Ovary (tissue), 9 donors: ENCODE measurements around the gene NAGK. TPM values are rescaled to one million over a fixed set of nuclear protein-coding genes. Genes with fewer than 3 reads are reported as not detected.

Source experiments
- DNase-seq, 5 donors: peaks; one replicate each; pipeline ENCODE4 v3.0.0-alpha.2; 2019 to 2020
- H3K27ac ChIP-seq, 2 donors: fragments of 200-600 bp; one replicate each; pipeline versions ENCODE4 v1.5.1 to v1.8.0; 2019 to 2022
- H3K27me3 ChIP-seq: fragments of 200-600 bp; one replicate; pipeline ENCODE4 v1.8.0; 2022
- H3K36me3 ChIP-seq: fragments of 200-600 bp; sonication (generic); one replicate; pipeline ENCODE4 v1.5.1; 2019
- H3K4me1 ChIP-seq: one replicate; pipeline ENCODE4 v1.8.1; 2013; ENCODE audit warnings: mild to moderate bottlenecking, moderate library complexity; ENCODE audit not compliant: insufficient read depth
- H3K4me3 ChIP-seq: fragments of 200-600 bp; sonication (generic); one replicate; pipeline ENCODE4 v1.5.1; 2017
- H3K9me3 ChIP-seq, 2 donors: fragments of 200-600 bp in 1 of 2; sonication (generic) in 1 of 2; one replicate each; pipeline versions ENCODE4 v1.5.1 to v1.8.1; 2013 to 2019; ENCODE audit warnings: mild to moderate bottlenecking in 1 of 2, moderate library complexity in 1 of 2
- CTCF ChIP-seq, 3 donors: fragments of 450-650 bp in 2 of 3; fragments of 200-600 bp in 1 of 3; IDR thresholded peaks; one replicate each; pipeline versions ENCODE4 v1.5.1 to v1.8.0; 2016 to 2022; ENCODE audit warnings: antibody characterized with exemption in 3 of 3, mild to moderate bottlenecking in 1 of 3
- EP300 ChIP-seq: sonication (generic); formaldehyde crosslinking; IDR thresholded peaks from one replicate; pipeline ENCODE4 v1.6.1; 2017; ENCODE audit warnings: antibody characterized with exemption
- POLR2A ChIP-seq: fragments of 450-650 bp; IDR thresholded peaks from one replicate; pipeline ENCODE4 v1.6.1; 2017; ENCODE audit warnings: antibody characterized with exemption, mild to moderate bottlenecking, moderate library complexity
- WGBS, 3 donors: extraction: QIAGEN DNeasy Blood & Tissue Kit in 1 of 3; methylation state at CpG; one replicate each; pipeline versions ENCODE4 v1.1.5 to v1.1.7; 2013 to 2017; 5-methylcytosine and 5-hydroxymethylcytosine counted together
- intact Hi-C, 4 donors: fragments of 100-400 bp; cut with DNase I; formaldehyde crosslinking; loops; one replicate each; pipeline versions ENCODE4 v1.11.0 to v1.15.1; 2022 to 2023
- polyA plus RNA-seq, 2 donors: library from polyadenylated mRNA; stranded (reverse); fragments of 200-250 nt in 1 of 2; fragments of 350-450 nt in 1 of 2; fragmentation: Illumina TruSeq in 1 of 2; extraction: RNeasy Lipid Tissue Mini Kit (QIAGEN cat#74804) in 1 of 2; gene quantifications; one replicate each; pipeline ENCODE4 v1.2.3, GENCODE V29; 2013 to 2014
- total RNA-seq, 7 donors: library from RNA; depleted of rRNA in 2 of 7; stranded (reverse); fragments of >200 nt in 2 of 7; fragmentation: NEBNext Ultra II Directional in 3 of 7; extraction: Animal tissue kit (Norgen Biotek cat#: 25700) in 3 of 7; gene quantifications; one replicate each; pipeline versions ENCODE4 v1.1.0 to v1.2.4, GENCODE V29; 2016 to 2023
- donor health status: DM: no; HTN: no; CAD: no; lungs with moderate emphysema.
- donor health status: DM: no; HTN: no; CAD: no.
- donor health status: Bipolar disorder and iron deficiency.
- donor health status: DM: yes; HTN: yes; CAD: no.
- donor health status: DM: no; HTN: no; CAD: no.
- donor health status: DM: yes; HTN: yes; CAD: no.

Gene NAGK
- total and polyA plus RNA-seq, 9 donors, result 57.7 to 94.6 (median 78.5) TPM

DNA sequence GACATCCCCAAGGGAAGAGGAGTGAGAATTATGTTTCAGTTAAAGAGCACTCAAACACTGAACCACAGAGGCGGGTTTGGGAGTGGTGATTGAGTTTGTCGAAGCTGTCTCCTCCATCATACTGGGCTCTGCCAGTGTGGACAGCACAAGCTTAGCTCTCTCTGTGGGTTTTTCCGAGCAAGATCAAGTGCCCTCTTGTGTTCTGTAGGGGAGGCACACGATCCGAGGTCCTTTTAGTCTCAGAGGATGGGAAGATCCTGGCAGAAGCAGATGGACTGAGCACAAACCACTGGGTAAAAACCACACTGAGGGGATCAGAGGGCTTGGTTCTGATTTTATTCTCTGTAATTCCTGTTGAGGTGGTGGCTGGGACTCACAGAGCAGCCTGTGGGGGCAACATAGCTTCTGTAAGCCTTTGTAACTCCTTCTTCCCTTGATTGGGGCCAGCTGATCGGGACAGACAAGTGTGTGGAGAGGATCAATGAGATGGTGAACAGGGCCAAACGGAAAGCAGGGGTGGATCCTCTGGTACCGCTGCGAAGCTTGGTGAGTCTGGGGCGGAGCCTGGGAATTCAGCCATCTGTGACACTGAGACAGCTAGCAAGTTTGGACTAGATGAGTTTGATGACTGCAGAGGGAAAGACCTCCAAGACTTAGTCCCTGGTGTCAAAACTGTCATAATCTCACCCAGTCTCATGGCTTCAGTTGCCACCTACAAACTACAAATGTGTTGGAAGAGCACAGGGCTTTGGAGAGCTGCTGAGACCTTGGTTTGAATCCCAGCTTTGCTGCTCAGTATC is 2.0 kb downstream of the NAGK start:
- TF ChIP-seq CTCF (IDR thresholded peaks at IDR 0.05) (no peak), POLR2A (no peak), EP300 (no peak)
- Histone ChIP-seq H3K27me3 (no peaks in the 10 kb centered on the region), H3K4me1 (no peaks in the 10 kb centered on the region), H3K36me3 (no peaks in the 10 kb centered on the region), H3K9me3 (no peaks in the 10 kb centered on the region), H3K27ac (no peak overlapping the region), H3K4me3 (no peak overlapping the region)
- DNase-seq, result no peak
- intact Hi-C loops, result no loop called here
- WGBS, 3 donors, result 54 to 73% (median 69%) methylated on average over 10 of the region's 10 CpGs

GRCh38 chr2:71071681-71072398 is 3.4 kb downstream of the NAGK start:
- 84 to 87% (median 84%) methylated on average over 14 of the region's 14 CpGs for WGBS, 3 donors
- H3K9me3 ChIP-seq, result no peaks in the 10 kb centered on the region
- H3K27me3 ChIP-seq, result no peaks in the 10 kb centered on the region
- no peaks in the 10 kb centered on the region for H3K36me3 ChIP-seq
- no peak overlapping the region for H3K4me3 ChIP-seq
- H3K27ac ChIP-seq, result no peak overlapping the region
- H3K4me1 ChIP-seq, result no peaks in the 10 kb centered on the region
- TF ChIP-seq CTCF (IDR thresholded peaks at IDR 0.05) (no peak), POLR2A (no peak), EP300 (no peak)
- DNase-seq, result no peak
- intact Hi-C loops, result no loop called here

DNA sequence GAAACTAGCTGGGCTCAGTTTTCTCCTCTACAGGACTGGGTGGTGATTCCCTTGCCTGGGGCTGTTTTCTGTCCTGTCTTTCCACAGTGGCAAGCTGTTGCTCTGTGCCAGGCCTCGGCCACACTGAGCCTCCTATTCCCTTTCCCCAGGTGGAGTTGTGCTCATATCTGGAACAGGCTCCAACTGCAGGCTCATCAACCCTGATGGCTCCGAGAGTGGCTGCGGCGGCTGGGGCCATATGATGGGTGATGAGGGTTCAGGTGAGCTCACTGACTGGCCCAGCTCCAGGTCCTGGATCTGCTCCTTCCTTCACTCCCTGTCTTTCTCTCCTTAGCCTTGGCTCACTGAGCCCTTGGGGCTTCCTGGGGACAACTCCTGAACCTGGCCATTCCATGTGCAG is 4.0 kb downstream of the NAGK start:
- DNase-seq, result no peak
- TF ChIP-seq EP300 (no peak), POLR2A (no peak), CTCF (IDR thresholded peaks at IDR 0.05) (no peak)
- H3K36me3 ChIP-seq, result no peaks in the 10 kb centered on the region
- intact Hi-C loops, result no loop called here
- H3K4me1 ChIP-seq, result no peaks in the 10 kb centered on the region
- no peak overlapping the region for H3K4me3 ChIP-seq
- H3K27ac ChIP-seq, result no peak overlapping the region
- H3K27me3 ChIP-seq, result no peaks in the 10 kb centered on the region
- no peaks in the 10 kb centered on the region for H3K9me3 ChIP-seq
- WGBS, 3 donors, result 93 to 98% (median 97%) methylated on average over 4 of the region's 4 CpGs

DNA sequence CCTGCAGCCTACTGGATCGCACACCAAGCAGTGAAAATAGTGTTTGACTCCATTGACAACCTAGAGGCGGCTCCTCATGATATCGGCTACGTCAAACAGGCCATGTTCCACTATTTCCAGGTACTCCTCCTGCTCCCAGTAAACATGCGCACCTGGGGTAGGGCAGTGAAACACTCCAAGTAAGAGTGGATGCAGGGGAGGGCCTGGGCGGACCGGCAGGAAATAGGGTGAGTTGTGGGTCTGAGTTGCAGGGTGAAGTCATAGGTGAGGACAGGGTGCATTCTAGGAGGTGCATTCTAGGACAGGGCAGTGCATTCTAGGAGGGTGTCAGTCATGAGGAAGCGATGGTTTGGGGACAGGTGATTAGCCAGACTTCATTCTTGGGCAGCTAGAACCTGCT is 5.0 kb downstream of the NAGK start:
- TF ChIP-seq POLR2A, result no peak
- TF ChIP-seq CTCF (IDR thresholded peaks at IDR 0.05), result no peak
- no peak for TF ChIP-seq EP300
- DNase-seq, result no peak
- H3K27me3 ChIP-seq, result no peaks in the 10 kb centered on the region
- 91 to 97% (median 95%) methylated on average over 8 of the region's 8 CpGs for WGBS, 3 donors
- no peak overlapping the region for H3K27ac ChIP-seq
- no peaks in the 10 kb centered on the region for H3K36me3 ChIP-seq
- no peaks in the 10 kb centered on the region for H3K4me1 ChIP-seq
- no peaks in the 10 kb centered on the region for H3K9me3 ChIP-seq
- intact Hi-C loops, result no loop called here
- no peak overlapping the region for H3K4me3 ChIP-seq
